ENCODE data around the gene UTP14C.

UTP14C gene

DNA sequence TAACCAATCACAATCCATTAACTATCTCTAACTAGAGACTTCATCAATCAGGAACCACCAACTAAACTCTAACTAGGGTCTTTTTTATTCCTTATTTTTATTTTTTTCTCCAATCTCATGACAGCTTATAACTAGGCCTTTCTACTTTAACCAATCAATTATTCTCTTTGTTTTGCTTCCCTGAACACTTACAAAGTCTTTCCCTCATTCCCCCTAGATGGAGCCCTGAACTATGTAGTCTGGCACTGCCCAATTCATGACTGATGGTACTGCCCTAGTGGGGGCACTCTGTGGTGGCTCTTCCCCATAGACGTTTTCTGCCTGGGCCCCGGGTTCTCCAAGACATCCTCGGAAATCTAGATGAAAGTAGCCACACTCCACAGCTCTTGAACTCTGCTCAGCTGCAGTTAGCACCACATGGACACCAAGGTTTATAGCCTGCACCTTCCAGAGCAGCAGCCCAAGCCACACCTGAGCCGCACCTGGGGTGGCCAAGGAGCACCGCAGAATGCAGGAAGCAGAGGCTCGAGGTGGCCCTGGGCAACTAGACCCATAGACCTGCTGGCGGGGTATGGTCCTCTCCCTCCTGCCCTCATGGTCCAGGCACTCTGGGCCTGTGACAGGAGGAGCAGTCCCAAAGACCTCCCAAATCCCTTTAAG is 19.9 kb upstream of the UTP14C start:
- no peak overlapping the region for H3K9ac ChIP-seq (ENCODE audit: low read depth, low read length)
- no peak overlapping the region for H3K4me3 ChIP-seq (ENCODE audit: low read length)
- H3K27me3 ChIP-seq (ENCODE audit: control insufficient read depth, insufficient read depth, low read length), result peaks cover 14% of the 10 kb centered on the region
- no peaks in the 10 kb centered on the region for H3K4me1 ChIP-seq (ENCODE audit: control insufficient read depth, insufficient read depth, low read length)
- no peaks in the 10 kb centered on the region for H3K9me3 ChIP-seq (replicated peaks; ENCODE audit: low read length)
- no peak overlapping the region for H3K4me2 ChIP-seq (ENCODE audit: low read length)
- H3K36me3 ChIP-seq (ENCODE audit: insufficient read depth, low read length), result no peaks in the 10 kb centered on the region

DNA sequence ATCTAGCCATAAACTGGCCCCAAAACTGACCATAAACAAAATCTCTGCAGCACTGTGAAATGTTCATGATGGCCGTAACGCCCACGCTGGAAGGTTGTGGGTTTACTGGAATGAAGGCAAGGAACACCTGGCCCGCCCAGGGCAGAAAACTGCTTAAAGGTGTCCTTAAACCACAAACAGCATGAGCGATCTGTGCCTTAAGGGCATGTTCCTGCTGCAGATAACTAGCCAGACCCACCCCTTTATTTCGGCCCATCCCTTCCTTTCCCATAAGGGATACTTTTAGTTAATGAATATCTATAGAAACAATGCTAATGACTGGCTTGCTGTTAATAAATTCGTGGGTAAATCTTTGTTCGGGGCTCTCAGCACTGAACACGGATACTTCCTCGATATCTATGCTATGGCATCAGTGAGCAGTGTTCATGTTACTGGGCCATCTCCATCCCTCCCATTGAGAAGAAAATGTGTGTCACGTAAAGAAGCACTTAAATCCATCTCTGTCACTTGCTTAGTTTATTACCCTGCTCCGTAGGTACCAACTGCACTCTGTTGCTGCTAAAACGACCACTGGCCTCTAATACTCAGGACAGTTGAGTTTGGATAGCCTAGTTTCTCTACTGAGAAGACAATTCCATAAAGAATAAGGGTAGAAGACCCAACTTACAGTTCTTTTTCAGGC is 18.5 kb upstream of the UTP14C start:
- H3K27me3 ChIP-seq (ENCODE audit: control insufficient read depth, insufficient read depth, low read length), result peaks cover 13% of the 10 kb centered on the region
- no peaks in the 10 kb centered on the region for H3K36me3 ChIP-seq (ENCODE audit: insufficient read depth, low read length)
- H3K4me2 ChIP-seq (ENCODE audit: low read length), result no peak overlapping the region
- H3K4me3 ChIP-seq (ENCODE audit: low read length), result no peak overlapping the region
- no peaks in the 10 kb centered on the region for H3K4me1 ChIP-seq (ENCODE audit: control insufficient read depth, insufficient read depth, low read length)
- H3K9me3 ChIP-seq (replicated peaks; ENCODE audit: low read length), result no peaks in the 10 kb centered on the region
- H3K9ac ChIP-seq (ENCODE audit: low read depth, low read length), result no peak overlapping the region

DNA sequence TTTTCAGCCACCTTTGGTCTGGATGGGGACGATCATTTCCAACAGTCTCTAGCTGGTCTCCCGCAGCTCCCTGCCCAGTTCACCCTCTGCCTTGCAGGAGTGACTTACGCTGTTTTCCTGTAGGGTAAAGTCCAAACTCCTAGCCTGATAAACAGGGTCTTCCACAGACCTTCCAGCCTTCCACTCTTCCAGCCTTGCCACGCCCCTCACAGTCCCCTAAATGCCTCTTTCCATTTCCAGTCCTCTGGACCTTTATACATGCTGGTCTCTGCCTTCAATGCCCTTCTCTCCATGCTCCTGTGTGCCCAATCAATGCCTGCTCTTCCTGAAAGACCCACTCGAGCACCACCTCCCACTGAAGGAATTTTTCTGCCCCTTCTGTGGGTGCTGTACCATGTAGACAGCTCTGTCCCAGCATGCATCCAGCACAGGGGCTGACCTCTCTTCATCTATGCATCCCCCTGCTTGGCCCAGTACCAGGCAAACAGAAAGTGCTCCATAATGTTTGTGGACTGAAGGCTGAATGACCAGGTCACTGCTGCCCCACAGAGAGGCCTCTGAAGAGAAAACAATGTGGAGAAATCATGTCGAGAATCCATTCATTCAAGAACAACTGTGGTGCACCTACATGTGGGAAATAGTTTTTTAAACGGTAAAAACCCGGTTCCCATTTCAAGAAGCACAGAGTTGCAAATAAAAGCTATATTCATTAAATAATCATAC is 17.8 kb upstream of the UTP14C start:
- H3K9me3 ChIP-seq (replicated peaks; ENCODE audit: low read length), result no peaks in the 10 kb centered on the region
- no peak overlapping the region for H3K4me3 ChIP-seq (ENCODE audit: low read length)
- H3K9ac ChIP-seq (ENCODE audit: low read depth, low read length), result no peak overlapping the region
- no peak overlapping the region for H3K4me2 ChIP-seq (ENCODE audit: low read length)
- peaks cover 13% of the 10 kb centered on the region for H3K27me3 ChIP-seq (ENCODE audit: control insufficient read depth, insufficient read depth, low read length)
- H3K4me1 ChIP-seq (ENCODE audit: control insufficient read depth, insufficient read depth, low read length), result no peaks in the 10 kb centered on the region
- no peaks in the 10 kb centered on the region for H3K36me3 ChIP-seq (ENCODE audit: insufficient read depth, low read length)

DNA sequence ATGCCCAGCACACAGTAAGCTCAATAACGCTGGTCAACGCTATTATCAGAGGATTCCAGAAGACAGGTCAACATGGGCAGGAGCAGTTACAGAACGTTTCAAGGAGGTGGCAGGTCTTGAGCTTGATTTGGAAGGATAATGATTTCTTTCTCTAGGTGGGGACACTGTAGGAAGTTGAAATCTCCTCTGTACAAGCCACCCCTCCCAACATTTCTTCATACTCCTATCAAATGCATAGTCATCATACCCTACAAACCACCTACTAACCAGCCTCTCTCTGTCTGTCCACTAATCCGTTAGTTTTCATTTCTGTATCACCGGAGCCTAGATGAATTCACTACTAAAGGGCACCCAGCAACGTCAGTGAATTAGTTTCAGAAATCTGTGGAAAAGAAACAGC is 14.5 kb upstream of the UTP14C start:
- peaks cover 6% of the 10 kb centered on the region for H3K4me1 ChIP-seq (ENCODE audit: control insufficient read depth, insufficient read depth, low read length)
- H3K4me3 ChIP-seq (ENCODE audit: low read length), result no peak overlapping the region
- peaks cover 13% of the 10 kb centered on the region for H3K27me3 ChIP-seq (ENCODE audit: control insufficient read depth, insufficient read depth, low read length)
- no peak overlapping the region for H3K9ac ChIP-seq (ENCODE audit: low read depth, low read length)
- H3K36me3 ChIP-seq (ENCODE audit: insufficient read depth, low read length), result no peaks in the 10 kb centered on the region
- no peaks in the 10 kb centered on the region for H3K9me3 ChIP-seq (replicated peaks; ENCODE audit: low read length)
- no peak overlapping the region for H3K4me2 ChIP-seq (ENCODE audit: low read length)

DNA sequence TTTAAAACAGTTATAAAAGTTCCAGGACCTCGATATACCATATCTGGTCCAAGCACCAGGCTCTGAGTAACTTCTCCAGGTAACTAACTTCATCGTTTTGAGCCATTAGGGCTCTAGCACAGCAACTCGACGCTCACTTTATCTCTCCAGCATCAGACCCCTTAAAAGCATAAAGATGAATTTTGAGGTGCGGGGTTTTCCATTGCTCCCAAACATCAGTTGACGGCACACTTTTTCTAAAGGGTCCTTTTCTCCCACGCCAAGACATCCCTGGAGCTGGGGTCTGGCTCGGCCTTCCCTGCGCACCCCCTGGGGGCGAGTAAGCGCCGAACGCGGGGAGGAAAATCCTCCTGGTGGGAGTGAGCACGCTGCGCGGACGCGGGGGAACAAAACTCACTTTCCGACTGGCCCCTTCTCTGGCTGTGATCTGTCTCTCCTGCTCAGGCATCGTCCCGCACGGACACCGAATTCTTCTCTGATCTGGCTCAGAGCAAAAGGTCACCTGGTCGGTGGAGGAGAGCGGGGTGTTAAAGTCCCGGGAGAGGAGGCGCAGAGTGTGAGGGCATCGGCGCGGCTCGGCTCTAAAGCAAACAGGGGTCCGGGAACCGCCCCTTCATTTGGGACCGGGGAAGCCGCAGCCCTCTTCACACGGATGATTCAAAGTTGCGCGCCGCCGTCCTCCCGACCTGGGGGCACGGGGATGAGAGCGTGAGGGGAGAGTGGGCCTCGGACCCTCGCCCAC is 13.4 kb upstream of the UTP14C start, which contains the start of gene ATP7B:
Gene ATP7B (minus strand): TSS at position 561 of the 742 bp plus-strand sequence. CDS start 113 bp downstream, at position 448.
- Histone ChIP-seq H3K4me1 (ENCODE audit: control insufficient read depth, insufficient read depth, low read length) (peaks cover 6% of the 10 kb centered on the region), H3K4me2 (ENCODE audit: low read length) (peak within 1 kb of the TSS; percentile 98), H3K36me3 (ENCODE audit: insufficient read depth, low read length) (no peaks in the 10 kb centered on the region), H3K27me3 (ENCODE audit: control insufficient read depth, insufficient read depth, low read length) (peaks cover 13% of the 10 kb centered on the region), H3K4me3 (ENCODE audit: low read length) (peak within 1 kb of the TSS; percentile 98), H3K9me3 (replicated peaks; ENCODE audit: low read length) (no peaks in the 10 kb centered on the region), H3K9ac (ENCODE audit: low read depth, low read length) (peak within 1 kb of the TSS; percentile 96)

DNA sequence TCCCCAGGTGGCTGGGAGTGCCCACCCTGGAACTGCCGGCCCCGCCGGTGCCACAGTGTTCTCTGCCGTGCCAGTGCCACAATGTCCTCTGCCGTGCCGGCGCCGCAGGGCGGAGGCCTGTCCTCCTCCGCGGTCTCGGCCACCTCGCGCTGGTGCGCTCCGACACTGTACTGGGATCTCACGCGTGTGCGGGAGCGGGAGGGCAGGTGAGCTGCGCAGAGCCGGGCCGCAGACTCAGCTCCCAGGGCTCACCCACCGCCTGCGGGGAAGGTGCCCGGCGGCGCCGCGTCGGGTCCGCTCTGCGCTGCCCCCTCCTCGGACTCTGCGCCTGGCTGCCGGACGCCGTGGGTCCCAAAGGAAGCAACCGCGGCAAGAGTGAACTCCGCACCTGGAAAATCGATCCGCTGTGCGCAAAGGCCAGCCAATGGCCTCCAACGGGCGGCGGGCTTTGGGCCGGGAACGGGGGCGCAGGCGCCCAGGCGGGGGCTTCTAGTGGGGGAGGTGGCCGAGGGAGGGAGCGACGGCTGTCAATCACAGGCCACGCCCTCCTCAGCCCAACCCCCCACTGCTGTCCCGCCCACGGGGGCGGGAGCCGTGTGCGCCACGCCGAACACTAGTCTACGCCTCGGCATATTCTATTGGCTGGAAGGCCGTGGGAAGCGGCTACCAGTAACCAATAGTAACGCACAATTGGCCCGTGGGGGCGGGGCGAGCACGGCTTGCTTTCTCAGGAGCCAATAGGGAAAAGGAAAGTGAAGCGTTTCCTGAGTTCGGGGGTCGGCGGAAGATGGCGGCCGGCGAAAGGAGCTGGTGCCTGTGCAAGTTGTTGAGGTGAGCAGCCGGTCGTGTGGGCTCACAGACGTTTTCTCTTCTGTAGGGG is 12.6 kb upstream of the UTP14C start, which contains the start of gene ALG11:
Gene ALG11 (plus strand): TSS at position 767 of the 880 bp plus-strand sequence. CDS start 21 bp downstream, at position 788.
- Histone ChIP-seq H3K9me3 (replicated peaks; ENCODE audit: low read length) (no peaks in the 10 kb centered on the region), H3K27me3 (ENCODE audit: control insufficient read depth, insufficient read depth, low read length) (peaks cover 8% of the 10 kb centered on the region), H3K9ac (ENCODE audit: low read depth, low read length) (peak within 1 kb of the TSS; percentile 96), H3K4me3 (ENCODE audit: low read length) (peak within 1 kb of the TSS; percentile 98), H3K36me3 (ENCODE audit: insufficient read depth, low read length) (no peaks in the 10 kb centered on the region), H3K4me2 (ENCODE audit: low read length) (peak within 1 kb of the TSS; percentile 98), H3K4me1 (ENCODE audit: control insufficient read depth, insufficient read depth, low read length) (peaks cover 6% of the 10 kb centered on the region)

DNA sequence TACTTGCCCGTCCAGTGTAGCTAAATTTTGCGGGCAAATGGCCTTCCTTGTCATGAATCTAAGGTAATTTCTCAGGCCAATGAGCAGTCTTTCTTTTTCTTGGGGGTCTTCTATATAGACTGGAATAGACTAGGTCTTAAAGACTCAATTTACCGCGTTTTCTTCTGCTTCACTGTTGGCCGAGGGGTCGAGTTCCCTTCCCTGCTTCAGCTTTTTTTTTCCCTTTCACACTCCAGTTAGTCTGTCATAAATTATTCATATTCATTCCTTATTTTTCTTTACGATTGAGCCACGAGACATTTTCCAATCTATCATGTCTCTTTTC is 12.0 kb upstream of the UTP14C start:
- H3K27me3 ChIP-seq (ENCODE audit: control insufficient read depth, insufficient read depth, low read length), result peaks cover 8% of the 10 kb centered on the region
- peak overlapping the region; percentile 98 for H3K4me3 ChIP-seq (ENCODE audit: low read length)
- H3K4me2 ChIP-seq (ENCODE audit: low read length), result peak overlapping the region; percentile 82
- H3K9ac ChIP-seq (ENCODE audit: low read depth, low read length), result peak overlapping the region; percentile 96
- H3K4me1 ChIP-seq (ENCODE audit: control insufficient read depth, insufficient read depth, low read length), result peaks cover 6% of the 10 kb centered on the region
- H3K36me3 ChIP-seq (ENCODE audit: insufficient read depth, low read length), result no peaks in the 10 kb centered on the region
- H3K9me3 ChIP-seq (replicated peaks; ENCODE audit: low read length), result no peaks in the 10 kb centered on the region

DNA sequence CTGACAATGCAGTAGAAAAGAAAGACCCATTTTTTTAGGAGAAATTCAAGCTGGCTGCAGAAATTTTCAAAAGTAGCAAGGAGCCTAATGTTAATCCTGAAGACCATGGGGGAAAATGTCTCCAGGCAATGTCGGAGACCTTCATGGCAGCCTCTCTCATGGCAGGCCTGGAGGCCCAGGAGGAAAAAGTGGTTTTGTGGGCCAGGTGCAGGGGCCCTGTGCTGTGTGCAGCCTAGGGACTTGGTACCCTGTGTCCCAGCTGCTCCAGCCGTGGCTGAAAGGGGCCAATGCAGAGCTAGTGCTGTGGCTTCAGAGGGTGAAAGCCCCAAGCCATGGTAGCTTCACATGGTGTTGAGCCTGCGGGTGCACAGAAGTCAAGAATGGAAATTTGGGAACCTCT is 8.2 kb upstream of the UTP14C start:
- H3K4me2 ChIP-seq (ENCODE audit: low read length), result no peak overlapping the region
- no peak overlapping the region for H3K9ac ChIP-seq (ENCODE audit: low read depth, low read length)
- H3K36me3 ChIP-seq (ENCODE audit: insufficient read depth, low read length), result peaks cover 2% of the 10 kb centered on the region
- H3K9me3 ChIP-seq (replicated peaks; ENCODE audit: low read length), result no peaks in the 10 kb centered on the region
- no peak overlapping the region for H3K4me3 ChIP-seq (ENCODE audit: low read length)
- H3K27me3 ChIP-seq (ENCODE audit: control insufficient read depth, insufficient read depth, low read length), result no peaks in the 10 kb centered on the region
- peaks cover 6% of the 10 kb centered on the region for H3K4me1 ChIP-seq (ENCODE audit: control insufficient read depth, insufficient read depth, low read length)

DNA sequence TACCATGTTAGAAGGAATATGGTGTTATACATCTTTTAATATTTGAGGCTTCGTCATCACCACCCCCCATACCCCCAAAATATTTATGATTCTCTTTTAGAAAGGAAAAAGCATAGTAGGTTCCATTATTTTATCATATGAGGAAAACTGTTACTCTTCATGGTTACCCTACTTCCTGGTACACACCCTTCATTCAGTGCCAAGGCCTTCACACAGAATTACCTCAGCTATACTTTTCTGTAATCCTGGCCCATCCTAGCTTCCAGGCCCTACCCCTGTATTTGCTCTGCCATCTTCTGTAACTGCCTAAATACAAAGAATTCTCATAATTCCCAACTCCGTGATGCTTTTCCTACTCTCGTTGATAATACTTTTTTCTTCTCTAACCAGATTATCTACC is 4.3 kb upstream of the UTP14C start:
- Histone ChIP-seq H3K36me3 (ENCODE audit: insufficient read depth, low read length) (peaks cover 20% of the 10 kb centered on the region), H3K27me3 (ENCODE audit: control insufficient read depth, insufficient read depth, low read length) (no peaks in the 10 kb centered on the region), H3K4me1 (ENCODE audit: control insufficient read depth, insufficient read depth, low read length) (no peaks in the 10 kb centered on the region), H3K4me3 (ENCODE audit: low read length) (no peak overlapping the region), H3K9me3 (replicated peaks; ENCODE audit: low read length) (no peaks in the 10 kb centered on the region), H3K9ac (ENCODE audit: low read depth, low read length) (no peak overlapping the region), H3K4me2 (ENCODE audit: low read length) (no peak overlapping the region)

DNA sequence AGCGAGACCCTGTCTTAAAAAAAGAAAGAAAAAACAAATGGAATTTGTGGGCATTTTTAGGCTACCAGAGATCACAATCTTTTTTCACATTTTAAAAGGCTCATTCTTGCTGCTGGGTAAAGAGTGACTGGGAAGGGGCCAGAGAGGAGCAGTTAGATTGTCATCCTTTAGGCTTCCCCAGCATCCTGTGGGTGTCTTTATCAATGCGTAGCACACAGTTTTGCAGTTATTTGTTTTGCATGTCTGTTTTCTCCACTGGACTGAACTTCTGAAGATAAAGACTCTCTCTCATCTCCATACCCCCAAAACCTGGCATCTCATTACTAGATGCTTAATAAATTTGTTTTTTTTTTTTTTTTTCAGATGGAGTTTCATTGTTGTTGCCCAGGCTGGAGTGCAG is 2.1 kb upstream of the UTP14C start:
- Histone ChIP-seq H3K4me3 (ENCODE audit: low read length) (no peak overlapping the region), H3K36me3 (ENCODE audit: insufficient read depth, low read length) (peaks cover 31% of the 10 kb centered on the region), H3K4me1 (ENCODE audit: control insufficient read depth, insufficient read depth, low read length) (no peaks in the 10 kb centered on the region), H3K27me3 (ENCODE audit: control insufficient read depth, insufficient read depth, low read length) (no peaks in the 10 kb centered on the region), H3K4me2 (ENCODE audit: low read length) (no peak overlapping the region), H3K9ac (ENCODE audit: low read depth, low read length) (no peak overlapping the region), H3K9me3 (replicated peaks; ENCODE audit: low read length) (no peaks in the 10 kb centered on the region)
